Right atrium auricular region (tissue), 2 donors: ENCODE data around the gene MYH7. TPM values are rescaled to one million over a fixed set of nuclear protein-coding genes. Genes with fewer than 3 reads are reported as not detected.
"Not testable (repeated sequence)": the region's sequence is repeated elsewhere in the genome, so short reads cannot be mapped to it uniquely, and the experiment has no call there.

Source experiments
- DNase-seq: peaks from one replicate; pipeline ENCODE4 v3.0.0-alpha.2; 2019; ENCODE audit warnings: low spot score
- H3K27ac ChIP-seq, 2 donors: fragments of 200-600 bp; sonication (generic); 1 replicate in 1 of 2; 2 replicates in 1 of 2; pipeline ENCODE4 v1.5.1; 2016 to 2019
- H3K27me3 ChIP-seq, 2 donors: fragments of 200-600 bp; sonication (generic); one replicate each; pipeline versions ENCODE4 v1.5.1 to v1.6.0; 2017 to 2019
- H3K36me3 ChIP-seq: fragments of 200-600 bp; sonication (generic); one replicate; pipeline ENCODE4 v1.5.1; 2016
- H3K4me1 ChIP-seq, 2 donors: fragments of 200-600 bp; sonication (generic); one replicate each; pipeline versions ENCODE4 v1.5.1 to v1.6.0; 2017 to 2019
- H3K4me3 ChIP-seq, 2 donors: fragments of 200-600 bp; sonication (generic); 1 replicate in 1 of 2; 2 replicates in 1 of 2; pipeline ENCODE4 v1.5.1; 2017 to 2019; ENCODE audit warnings: mild to moderate bottlenecking in 1 of 2, moderate library complexity in 1 of 2
- H3K9me3 ChIP-seq, 2 donors: fragments of 200-600 bp; sonication (generic); one replicate each; pipeline ENCODE4 v1.5.1; 2019
- total RNA-seq, 2 donors: library from RNA; depleted of rRNA; stranded (reverse); fragments of >200 nt; gene quantifications; one replicate each; pipeline ENCODE4 v1.1.0, GENCODE V29; 2016
- TF ChIP-seq, protein P1 (sequence below), 2 donors: fragments of 200-600 bp; sonication (generic); IDR thresholded peaks; one replicate each; pipeline ENCODE4 v1.5.1; 2019; ENCODE audit warnings: antibody characterized with exemption in 2 of 2

Gene MYH7
- total RNA-seq, 2 donors from 2014 or later, result 1,082 to 4,592 TPM

DNA sequence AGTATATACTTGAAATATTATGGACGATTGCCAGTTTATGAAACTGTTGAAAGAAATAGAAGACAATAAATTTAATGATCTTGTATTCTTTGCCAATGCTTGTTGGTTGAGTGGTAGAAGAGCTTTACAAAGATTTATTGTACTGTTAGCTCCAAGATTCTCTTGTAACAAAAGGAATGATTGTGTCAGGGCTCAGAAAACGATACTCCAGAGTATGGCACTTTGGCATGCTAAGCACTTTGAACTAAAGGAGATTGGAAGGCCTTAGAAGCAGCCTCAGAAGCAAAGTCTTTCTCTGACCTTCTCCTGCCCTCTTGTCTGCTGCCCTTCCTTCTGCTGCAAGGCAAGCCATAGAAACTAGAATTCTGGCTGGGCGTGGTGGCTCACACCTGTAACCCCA is 29.8 kb upstream of the MYH7 start:
- no peak overlapping the region for H3K4me3 ChIP-seq
- TF ChIP-seq, protein P1, sequence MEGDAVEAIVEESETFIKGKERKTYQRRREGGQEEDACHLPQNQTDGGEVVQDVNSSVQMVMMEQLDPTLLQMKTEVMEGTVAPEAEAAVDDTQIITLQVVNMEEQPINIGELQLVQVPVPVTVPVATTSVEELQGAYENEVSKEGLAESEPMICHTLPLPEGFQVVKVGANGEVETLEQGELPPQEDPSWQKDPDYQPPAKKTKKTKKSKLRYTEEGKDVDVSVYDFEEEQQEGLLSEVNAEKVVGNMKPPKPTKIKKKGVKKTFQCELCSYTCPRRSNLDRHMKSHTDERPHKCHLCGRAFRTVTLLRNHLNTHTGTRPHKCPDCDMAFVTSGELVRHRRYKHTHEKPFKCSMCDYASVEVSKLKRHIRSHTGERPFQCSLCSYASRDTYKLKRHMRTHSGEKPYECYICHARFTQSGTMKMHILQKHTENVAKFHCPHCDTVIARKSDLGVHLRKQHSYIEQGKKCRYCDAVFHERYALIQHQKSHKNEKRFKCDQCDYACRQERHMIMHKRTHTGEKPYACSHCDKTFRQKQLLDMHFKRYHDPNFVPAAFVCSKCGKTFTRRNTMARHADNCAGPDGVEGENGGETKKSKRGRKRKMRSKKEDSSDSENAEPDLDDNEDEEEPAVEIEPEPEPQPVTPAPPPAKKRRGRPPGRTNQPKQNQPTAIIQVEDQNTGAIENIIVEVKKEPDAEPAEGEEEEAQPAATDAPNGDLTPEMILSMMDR (IDR thresholded peaks at IDR 0.05), result no peak

DNA sequence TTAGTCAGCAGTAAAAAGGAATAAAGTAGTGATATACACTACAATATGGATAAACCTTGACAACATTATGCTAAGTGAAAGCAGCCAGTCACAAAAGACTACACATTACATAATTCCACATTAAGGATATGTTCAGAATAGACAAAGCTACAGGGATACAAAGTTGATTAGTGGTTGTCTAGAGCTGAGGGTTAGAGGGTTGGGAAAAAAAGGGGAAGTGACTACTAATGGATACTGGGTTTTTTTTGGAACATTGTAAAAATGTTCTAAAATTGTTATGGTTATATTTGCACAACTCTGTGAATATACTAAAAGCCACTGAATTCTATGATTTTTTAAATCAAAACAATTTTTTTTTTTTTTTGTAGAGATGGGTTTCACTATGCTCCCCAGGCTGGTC is 29.2 kb upstream of the MYH7 start:
- H3K4me3 ChIP-seq, result no peak overlapping the region
- DNase-seq, result no peak
- no peaks in the 10 kb centered on the region for H3K27me3 ChIP-seq
- H3K36me3 ChIP-seq, result no peaks in the 10 kb centered on the region
- H3K27ac ChIP-seq, result no peak overlapping the region
- no peaks in the 10 kb centered on the region for H3K9me3 ChIP-seq
- TF ChIP-seq, protein P1 (IDR thresholded peaks at IDR 0.05), result no peak
- H3K4me1 ChIP-seq, result no peaks in the 10 kb centered on the region

More for the DNA sequence above, 29.8 kb upstream of the MYH7 start:
- no peaks in the 10 kb centered on the region for H3K27me3 ChIP-seq
- H3K36me3 ChIP-seq, result no peaks in the 10 kb centered on the region
- DNase-seq, result no peak
- no peak overlapping the region for H3K27ac ChIP-seq
- peaks cover 0 to 5% of the 10 kb centered on the region in 2 donors for H3K4me1 ChIP-seq
- H3K9me3 ChIP-seq, result no peaks in the 10 kb centered on the region

DNA sequence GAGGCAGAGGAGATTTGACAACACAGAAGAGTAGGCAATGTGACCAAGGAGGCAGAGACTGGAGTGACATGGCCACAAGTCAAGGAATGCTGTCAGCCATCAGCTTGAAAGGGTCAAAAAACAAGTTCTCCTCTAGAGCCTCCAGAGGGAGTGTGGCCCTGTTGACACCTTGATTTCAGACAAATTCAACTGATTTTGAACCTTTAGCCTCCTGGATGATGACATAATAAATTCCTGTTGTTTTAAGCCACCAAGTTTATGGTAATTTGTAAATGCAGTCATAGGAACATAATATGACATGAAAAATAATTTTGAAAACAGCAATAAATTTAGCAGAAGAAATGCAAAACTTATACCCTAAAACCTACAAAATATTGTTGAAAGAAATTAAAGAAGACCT is 25.5 kb upstream of the MYH7 start:
- Histone ChIP-seq H3K4me3 (no peak overlapping the region), H3K36me3 (no peaks in the 10 kb centered on the region), H3K27me3 (no peaks in the 10 kb centered on the region), H3K27ac (no peak overlapping the region), H3K4me1 (no peaks in the 10 kb centered on the region), H3K9me3 (no peaks in the 10 kb centered on the region)
- TF ChIP-seq, protein P1 (IDR thresholded peaks at IDR 0.05), result no peak
- no peak for DNase-seq

DNA sequence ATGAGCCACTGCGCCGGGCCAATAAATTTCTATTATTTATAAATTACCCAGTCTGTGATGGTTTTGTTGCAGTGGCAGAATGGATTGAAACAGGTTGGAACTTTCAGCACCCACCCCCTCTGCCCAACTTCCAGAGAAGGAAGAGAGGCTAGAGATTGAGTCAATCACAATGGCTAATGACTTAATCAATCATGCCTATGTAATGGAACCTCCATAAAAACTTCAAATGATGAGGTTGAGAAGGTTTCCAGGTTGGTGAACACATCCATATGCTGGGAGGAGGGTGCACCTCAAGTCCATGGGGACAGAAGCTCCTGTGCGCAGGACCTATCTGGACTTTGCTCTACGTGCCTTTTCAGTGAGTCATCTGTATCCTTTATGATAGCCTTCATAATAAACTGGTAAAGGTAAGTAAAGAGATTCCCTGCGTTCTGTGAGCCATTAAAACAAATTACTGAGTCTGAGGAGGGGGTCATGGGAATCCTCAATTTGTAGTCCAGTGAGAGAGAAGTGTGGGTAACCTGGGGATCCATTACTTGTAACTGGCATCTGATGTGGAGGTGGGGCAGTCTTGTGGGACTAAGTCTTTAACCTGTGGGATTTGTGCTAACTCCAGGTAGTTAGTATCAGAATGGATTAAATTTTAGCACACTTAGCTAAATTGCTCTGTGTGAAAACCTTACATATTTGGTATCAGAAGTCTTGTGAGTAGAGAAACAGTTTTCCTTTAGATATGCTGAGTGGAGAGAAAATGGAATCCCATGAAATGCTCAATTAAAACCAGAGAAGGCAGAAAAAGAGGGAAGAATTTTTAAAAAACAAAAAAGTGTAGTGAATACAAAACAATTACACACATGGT is 22.4 kb upstream of the MYH7 start:
- DNase-seq, result no peak
- no peaks in the 10 kb centered on the region for H3K4me1 ChIP-seq
- H3K27me3 ChIP-seq, result no peaks in the 10 kb centered on the region
- H3K27ac ChIP-seq, result no peak overlapping the region
- H3K9me3 ChIP-seq, result no peaks in the 10 kb centered on the region
- no peaks in the 10 kb centered on the region for H3K36me3 ChIP-seq
- TF ChIP-seq, protein P1 (IDR thresholded peaks at IDR 0.05), result no peak
- H3K4me3 ChIP-seq, result no peak overlapping the region

DNA sequence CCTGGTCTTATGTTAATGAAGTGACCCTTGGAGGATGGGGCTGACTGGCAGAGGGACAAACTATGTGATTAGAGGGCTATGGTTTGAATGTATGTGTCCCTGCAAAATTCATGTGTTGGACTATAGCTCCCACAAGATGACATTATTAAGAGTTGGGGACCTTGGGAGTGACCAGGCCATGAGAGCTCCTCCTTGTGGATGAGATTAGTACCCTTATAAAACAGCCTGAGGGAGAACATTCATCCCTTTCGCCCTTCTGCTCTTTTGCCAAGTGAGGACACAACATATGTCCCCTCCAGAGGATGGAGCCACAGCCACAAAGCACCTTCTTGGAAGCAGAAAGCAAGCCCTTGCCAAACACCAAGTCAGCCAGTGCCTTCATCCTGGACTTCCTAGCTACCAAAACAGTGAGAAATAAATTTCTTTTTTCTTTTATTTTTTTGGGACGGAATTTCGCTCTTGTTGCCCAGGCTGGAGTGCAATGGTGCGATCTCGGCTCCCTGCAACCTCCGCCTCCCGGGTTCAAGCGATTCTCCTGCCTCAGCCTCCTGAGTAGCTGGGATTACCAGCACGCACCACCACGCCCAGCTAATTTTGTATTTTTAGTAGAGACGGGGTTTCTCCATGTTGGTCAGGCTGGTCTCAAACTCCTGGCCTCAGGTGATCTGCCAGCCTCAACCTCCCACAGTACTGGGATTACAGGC is 21.6 kb upstream of the MYH7 start:
- H3K4me3 ChIP-seq, H3K4me1 ChIP-seq, H3K27ac ChIP-seq, DNase-seq, H3K9me3 ChIP-seq, H3K36me3 ChIP-seq, H3K27me3 ChIP-seq: not testable (repeated sequence)
- TF ChIP-seq, protein P1 (IDR thresholded peaks at IDR 0.05), result peak in 1 of 2 donors; percentile 45
